NB4 (cell line): ENCODE results near the gene CDR2.

Experiments
- POLR2A ChIP-seq: IDR thresholded peaks from 2 replicates; pipeline ENCODE4 v1.6.1; 2011; ENCODE audit warnings: mild to moderate bottlenecking; ENCODE audit not compliant: insufficient read length; ENCODE audit errors: extremely low read depth
- TF ChIP-seq, protein P1 (sequence below): IDR thresholded peaks from one replicate; pipeline ENCODE4 v1.5.1; 2012; ENCODE audit warnings: low read depth, low read length

DNA sequence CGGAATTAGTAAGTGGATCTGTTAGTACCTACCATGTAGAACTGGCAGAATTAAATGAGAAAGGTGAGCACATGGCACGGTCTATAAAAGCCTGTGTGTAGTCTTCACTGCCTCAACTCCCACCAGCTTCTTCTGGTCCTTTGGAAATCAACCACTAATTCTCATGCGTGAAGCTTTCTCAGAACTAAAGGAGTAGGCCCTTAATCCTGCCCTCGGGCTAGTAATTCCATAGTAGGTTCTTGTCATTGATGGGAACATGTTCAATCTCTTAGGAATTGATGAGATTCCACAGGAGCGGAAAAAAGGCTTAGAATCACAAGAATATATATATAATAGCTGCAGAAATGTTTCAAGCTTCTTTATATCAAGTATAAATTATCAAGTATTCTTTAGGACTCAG is 21.7 kb downstream of the CDR2 start:
- no peak for TF ChIP-seq POLR2A
- TF ChIP-seq, protein P1, sequence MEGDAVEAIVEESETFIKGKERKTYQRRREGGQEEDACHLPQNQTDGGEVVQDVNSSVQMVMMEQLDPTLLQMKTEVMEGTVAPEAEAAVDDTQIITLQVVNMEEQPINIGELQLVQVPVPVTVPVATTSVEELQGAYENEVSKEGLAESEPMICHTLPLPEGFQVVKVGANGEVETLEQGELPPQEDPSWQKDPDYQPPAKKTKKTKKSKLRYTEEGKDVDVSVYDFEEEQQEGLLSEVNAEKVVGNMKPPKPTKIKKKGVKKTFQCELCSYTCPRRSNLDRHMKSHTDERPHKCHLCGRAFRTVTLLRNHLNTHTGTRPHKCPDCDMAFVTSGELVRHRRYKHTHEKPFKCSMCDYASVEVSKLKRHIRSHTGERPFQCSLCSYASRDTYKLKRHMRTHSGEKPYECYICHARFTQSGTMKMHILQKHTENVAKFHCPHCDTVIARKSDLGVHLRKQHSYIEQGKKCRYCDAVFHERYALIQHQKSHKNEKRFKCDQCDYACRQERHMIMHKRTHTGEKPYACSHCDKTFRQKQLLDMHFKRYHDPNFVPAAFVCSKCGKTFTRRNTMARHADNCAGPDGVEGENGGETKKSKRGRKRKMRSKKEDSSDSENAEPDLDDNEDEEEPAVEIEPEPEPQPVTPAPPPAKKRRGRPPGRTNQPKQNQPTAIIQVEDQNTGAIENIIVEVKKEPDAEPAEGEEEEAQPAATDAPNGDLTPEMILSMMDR = no peak
